ENCODE data around the gene MAPT.

MAPT gene

GRCh38 chr17:45976391-45976754, 82.0 kb downstream of the MAPT start:
- no peak for DNase-seq

- no peak for DNase-seq
Measured at GRCh38 chr17:45976755-45977505, 82.6 kb downstream of the MAPT start.

GRCh38 chr17:45977506-45977824, 83.1 kb downstream of the MAPT start:
- no peak for DNase-seq

- no peak for DNase-seq
Measured at GRCh38 chr17:45977976-45978626, 83.7 kb downstream of the MAPT start.

GRCh38 chr17:45979137-45979536, 84.8 kb downstream of the MAPT start:
- DNase-seq, result no peak

GRCh38 chr17:45980855-45981254, 86.5 kb downstream of the MAPT start:
- no peak for DNase-seq

GRCh38 chr17:45981306-45981705, 87.0 kb downstream of the MAPT start:
- DNase-seq, result no peak

- DNase-seq, result no peak
Measured at GRCh38 chr17:45982791-45983613, 88.6 kb downstream of the MAPT start.

GRCh38 chr17:45983614-45984310, 89.4 kb downstream of the MAPT start:
- no peak for DNase-seq

- DNase-seq, result no peak
Measured at GRCh38 chr17:45984368-45984767, 90.0 kb downstream of the MAPT start.

- DNase-seq, result no peak
Measured at GRCh38 chr17:45985447-45985846, 91.1 kb downstream of the MAPT start.

- no peak for DNase-seq
Measured at GRCh38 chr17:45986056-45986455, 91.7 kb downstream of the MAPT start.

- DNase-seq, result no peak
Measured at GRCh38 chr17:45987706-45988105, 93.4 kb downstream of the MAPT start.

GRCh38 chr17:45989759-45990158, 95.4 kb downstream of the MAPT start:
- DNase-seq, result no peak

GRCh38 chr17:45990886-45991285, 96.5 kb downstream of the MAPT start:
- no peak for DNase-seq

- no peak for DNase-seq
Measured at GRCh38 chr17:45991341-45991740, 97.0 kb downstream of the MAPT start.

- no peak for DNase-seq
Measured at GRCh38 chr17:45992175-45992574, 97.8 kb downstream of the MAPT start.

GRCh38 chr17:45992904-45993303, 98.5 kb downstream of the MAPT start:
- no peak for DNase-seq

- DNase-seq, result no peak
Measured at GRCh38 chr17:45993962-45994627, 99.7 kb downstream of the MAPT start.

GRCh38 chr17:45994987-45995386, 100.6 kb downstream of the MAPT start:
- no peak for DNase-seq

- DNase-seq, result no peak
Measured at GRCh38 chr17:45995627-45996270, 101.4 kb downstream of the MAPT start.

GRCh38 chr17:45996282-45996937, 102.1 kb downstream of the MAPT start:
- no peak for DNase-seq

Measured in CD4-positive, alpha-beta T cell treated with Interleukin-21 for 1 hour (primary cell).